Sciatic nerve (tissue), 2 donors: Measurements from ENCODE around the gene CEP85L. TPM values are rescaled to one million over a fixed set of nuclear protein-coding genes. Genes with fewer than 3 reads are reported as not detected.
A peak's percentile ranks its signal among the peaks of the same experiment; 100 is the strongest.

ENCODE experiments used
- ATAC-seq: fragments of 200-7000 bp; cut with Tn5 transposase; one replicate; pipeline ENCODE4 v1.9.1; 2020; ENCODE audit warnings: mild to moderate bottlenecking, moderate library complexity
- DNase-seq: peaks from one replicate; pipeline ENCODE4 v3.0.0-alpha.2; 2020; ENCODE audit warnings: low spot score
- intact Hi-C: fragments of 100-400 bp; cut with DNase I; formaldehyde crosslinking; loops from one replicate; pipeline ENCODE4 v1.14.2; 2022
- total RNA-seq: library from RNA; stranded (reverse); fragmentation: NEBNext Ultra II Directional; extraction: Animal tissue kit (Norgen Biotek cat#: 25700); gene quantifications from one replicate; pipeline ENCODE4 v1.2.1, GENCODE V29; 2021
- donor health status: DM: no; HTN: no; CAD: no.
- donor health status: DM: no; HTN: no; CAD: no.

The CEP85L gene
- total RNA-seq, 1 donor from 2014 or later: 50.4 TPM

- intact Hi-C loops: no loop called here
- DNase-seq (no peak), ATAC-seq (no peak)
These were observed 19.0 kb downstream of the CEP85L start for GRCh38 chr6:118632359-118632758.

- DNase-seq (no peak), ATAC-seq (no peak)
- intact Hi-C loops: no loop called here
These were observed 20.5 kb downstream of the CEP85L start for GRCh38 chr6:118630923-118631322.

- ATAC-seq (no peak), DNase-seq (no peak)
These were observed 21.3 kb downstream of the CEP85L start for GRCh38 chr6:118630067-118630466.

GRCh38 chr6:118627724-118628123 lies 23.7 kb downstream of the CEP85L start:
- DNase-seq (no peak), ATAC-seq (no peak)
- intact Hi-C loops: no loop called here

More at GRCh38 chr6:118630067-118630466, 21.3 kb downstream of the CEP85L start:
- intact Hi-C loops: no loop called here

GRCh38 chr6:118625833-118626232 lies 25.6 kb downstream of the CEP85L start:
- ATAC-seq (no peak), DNase-seq (no peak)
- intact Hi-C loops: no loop called here

GRCh38 chr6:118621799-118622470 lies 29.5 kb downstream of the CEP85L start:
- ATAC-seq: no peak
- DNase-seq: no peak
- intact Hi-C loops: no loop called here

GRCh38 chr6:118620202-118620601 lies 31.2 kb downstream of the CEP85L start:
- DNase-seq (no peak), ATAC-seq (no peak)
- intact Hi-C loops: no loop called here

GRCh38 chr6:118618676-118619377 lies 32.6 kb downstream of the CEP85L start:
- ATAC-seq: peak; percentile 85
- peak; percentile 70 for DNase-seq
- intact Hi-C loops: loop anchor here (10.0 kb wide), 1 partner anchor 334 kb away; no protein-coding TSS in a partner anchor

- intact Hi-C loops: loop anchor here (10.0 kb wide), 1 partner anchor 333 kb away; no protein-coding TSS in a partner anchor
- ATAC-seq: no peak
These were observed 34.0 kb downstream of the CEP85L start for GRCh38 chr6:118617417-118617816.

GRCh38 chr6:118611334-118611733 lies 40.1 kb downstream of the CEP85L start:
- no peak for DNase-seq
- intact Hi-C loops: loop anchor here (10.0 kb wide), 1 partner anchor 327 kb away; no protein-coding TSS in a partner anchor
- no peak for ATAC-seq

More at GRCh38 chr6:118617417-118617816, 34.0 kb downstream of the CEP85L start:
- no peak for DNase-seq

- DNase-seq (no peak), ATAC-seq (no peak)
- intact Hi-C loops: no loop called here
These were observed 44.5 kb downstream of the CEP85L start for GRCh38 chr6:118606858-118607257.

GRCh38 chr6:118606268-118606667 lies 45.1 kb downstream of the CEP85L start:
- ATAC-seq (no peak), DNase-seq (no peak)
- intact Hi-C loops: no loop called here

- DNase-seq (no peak), ATAC-seq (no peak)
- intact Hi-C loops: no loop called here
These were observed 48.0 kb downstream of the CEP85L start for GRCh38 chr6:118603372-118603771.

- intact Hi-C loops: no loop called here
- DNase-seq (no peak), ATAC-seq (no peak)
These were observed 49.1 kb downstream of the CEP85L start for GRCh38 chr6:118602300-118602699.

- ATAC-seq: no peak
These were observed 53.1 kb downstream of the CEP85L start for GRCh38 chr6:118598324-118598723.

GRCh38 chr6:118597636-118598035 lies 53.8 kb downstream of the CEP85L start:
- ATAC-seq (no peak), DNase-seq (no peak)
- intact Hi-C loops: no loop called here

More at GRCh38 chr6:118598324-118598723, 53.1 kb downstream of the CEP85L start:
- intact Hi-C loops: no loop called here
- DNase-seq: no peak

GRCh38 chr6:118596774-118597320 lies 54.5 kb downstream of the CEP85L start:
- intact Hi-C loops: no loop called here
- DNase-seq (no peak), ATAC-seq (no peak)

GRCh38 chr6:118594877-118595276 lies 56.5 kb downstream of the CEP85L start:
- intact Hi-C loops: no loop called here
- DNase-seq (no peak), ATAC-seq (no peak)

- ATAC-seq (no peak), DNase-seq (no peak)
- intact Hi-C loops: no loop called here
These were observed 59.5 kb downstream of the CEP85L start for GRCh38 chr6:118591897-118592296.
